ENCODE data around the gene AXIN2.

The AXIN2 gene

GRCh38 chr17:65599650-65600049 lies 38.2 kb upstream of the AXIN2 start:
- DNase-seq (ENCODE audit: low read depth) = no peak
- TF ChIP-seq CTCF (IDR thresholded peaks at IDR 0.05; ENCODE audit: low read length, missing control alignments) = no peak
- H3K4me3 ChIP-seq (replicated peaks; ENCODE audit: low read depth, low read length) = no peak overlapping the region

- DNase-seq (ENCODE audit: low read depth) = no peak
- H3K4me3 ChIP-seq (replicated peaks; ENCODE audit: low read depth, low read length) = no peak overlapping the region
- no peak for TF ChIP-seq CTCF (IDR thresholded peaks at IDR 0.05; ENCODE audit: low read length, missing control alignments)
Observed at GRCh38 chr17:65598746-65599145, 37.3 kb upstream of the AXIN2 start.

- no peak for DNase-seq (ENCODE audit: low read depth)
- TF ChIP-seq CTCF (IDR thresholded peaks at IDR 0.05; ENCODE audit: low read length, missing control alignments) = no peak
- H3K4me3 ChIP-seq (replicated peaks; ENCODE audit: low read depth, low read length) = no peak overlapping the region
Observed at GRCh38 chr17:65595071-65595656, 33.7 kb upstream of the AXIN2 start.

- DNase-seq (ENCODE audit: low read depth) = peak; percentile 26
- TF ChIP-seq CTCF (IDR thresholded peaks at IDR 0.05; ENCODE audit: low read length, missing control alignments) = no peak
- H3K4me3 ChIP-seq (replicated peaks; ENCODE audit: low read depth, low read length) = peak overlapping the region; percentile 30
Observed at GRCh38 chr17:65593855-65594845, 32.7 kb upstream of the AXIN2 start.

GRCh38 chr17:65593092-65593854 lies 31.8 kb upstream of the AXIN2 start:
- H3K4me3 ChIP-seq (replicated peaks; ENCODE audit: low read depth, low read length) = peak overlapping the region; percentile 30
- no peak for TF ChIP-seq CTCF (IDR thresholded peaks at IDR 0.05; ENCODE audit: low read length, missing control alignments)
- no peak for DNase-seq (ENCODE audit: low read depth)

GRCh38 chr17:65592125-65592965 lies 30.9 kb upstream of the AXIN2 start:
- DNase-seq (ENCODE audit: low read depth) = no peak
- no peak for TF ChIP-seq CTCF (IDR thresholded peaks at IDR 0.05; ENCODE audit: low read length, missing control alignments)
- H3K4me3 ChIP-seq (replicated peaks; ENCODE audit: low read depth, low read length) = no peak overlapping the region
